Activated B cell treated with CpG ODN at 0.5 μM for 24 hours (primary cell): ENCODE measurements around the gene WWOX. TPM values are rescaled to one million over a fixed set of nuclear protein-coding genes. Genes with fewer than 3 reads are reported as not detected.

Experiments used
- ATAC-seq: fragments of 200-7000 bp; cut with Tn5 transposase; one replicate; pipeline ENCODE4 v1.10.0; 2021; ENCODE audit warnings: low read depth, mild to moderate bottlenecking, moderate library complexity
- CTCF ChIA-PET: fragments of 350-600 bp; sonication (Branson Sonifier 250); formaldehyde crosslinking; loops from one replicate; lab custom pipeline; 2021; ENCODE audit warnings: antibody characterized with exemption; lab: Charles Lee
- POLR2A ChIA-PET: fragments of 350-600 bp; sonication (Branson Sonifier 250); formaldehyde crosslinking; loops from one replicate; lab custom pipeline; 2021; ENCODE audit warnings: antibody characterized with exemption; lab: Charles Lee
- DNase-seq: peaks from one replicate; pipeline ENCODE4 v3.0.0; 2022
- H3K27ac Mint-ChIP-seq: one replicate; pipeline ENCODE4 v1.8.0; 2020; ENCODE audit warnings: mixed read lengths
- H3K27me3 Mint-ChIP-seq: one replicate; pipeline ENCODE4 v1.8.0; 2021; ENCODE audit warnings: mixed read lengths
- H3K36me3 Mint-ChIP-seq: one replicate; pipeline ENCODE4 v1.8.0; 2021; ENCODE audit warnings: low read depth, mixed read lengths
- H3K4me1 Mint-ChIP-seq: one replicate; pipeline ENCODE4 v1.8.0; 2021; ENCODE audit warnings: mixed read lengths
- H3K4me3 Mint-ChIP-seq: one replicate; pipeline ENCODE4 v1.8.0; 2020; ENCODE audit warnings: mild to moderate bottlenecking, mixed read lengths
- H3K9me3 Mint-ChIP-seq: one replicate; pipeline ENCODE4 v1.8.0; 2020; ENCODE audit warnings: mixed read lengths
- intact Hi-C: fragments of 100-400 bp; cut with micrococcal nuclease; formaldehyde crosslinking; loops from one replicate; pipeline ENCODE4 v1.15.1; 2024
- total RNA-seq: library from RNA; stranded (reverse); gene quantifications from 2 replicates; pipeline ENCODE4 v1.2.3, GENCODE V29; 2022
- TF ChIP-seq, protein P1 (sequence below): fragments of 200-600 bp; IDR thresholded peaks from one replicate; pipeline ENCODE4 v1.8.0; 2022; ENCODE audit warnings: antibody characterized with exemption, mild to moderate bottlenecking

Gene WWOX
- total RNA-seq, 1 donor from 2014 or later, result 22.6 TPM

DNA sequence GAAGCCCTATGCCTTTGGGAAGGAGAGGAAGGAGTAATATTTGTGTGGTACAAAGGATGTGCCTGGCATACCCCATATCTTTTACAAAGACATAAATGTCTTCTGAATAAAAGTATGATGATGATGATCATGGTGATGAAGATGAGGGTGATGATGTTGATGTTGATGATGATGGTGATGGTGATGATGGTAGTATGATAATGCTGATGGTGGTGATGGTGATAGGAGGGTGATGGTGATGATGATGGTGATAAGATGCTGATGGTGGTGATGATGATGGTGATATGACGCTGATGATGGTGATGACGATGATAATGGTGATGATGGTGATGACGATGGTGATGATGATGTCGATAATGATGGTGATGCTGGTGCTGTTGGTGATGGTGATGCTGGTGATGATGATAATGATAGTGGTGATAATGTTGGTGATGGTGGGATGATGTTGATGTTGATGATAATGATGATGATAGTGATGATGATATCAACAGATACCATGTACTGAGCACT lies 684.2 kb downstream of the WWOX start:
- intact Hi-C loops, result no loop called here
- TF ChIP-seq, protein P1, sequence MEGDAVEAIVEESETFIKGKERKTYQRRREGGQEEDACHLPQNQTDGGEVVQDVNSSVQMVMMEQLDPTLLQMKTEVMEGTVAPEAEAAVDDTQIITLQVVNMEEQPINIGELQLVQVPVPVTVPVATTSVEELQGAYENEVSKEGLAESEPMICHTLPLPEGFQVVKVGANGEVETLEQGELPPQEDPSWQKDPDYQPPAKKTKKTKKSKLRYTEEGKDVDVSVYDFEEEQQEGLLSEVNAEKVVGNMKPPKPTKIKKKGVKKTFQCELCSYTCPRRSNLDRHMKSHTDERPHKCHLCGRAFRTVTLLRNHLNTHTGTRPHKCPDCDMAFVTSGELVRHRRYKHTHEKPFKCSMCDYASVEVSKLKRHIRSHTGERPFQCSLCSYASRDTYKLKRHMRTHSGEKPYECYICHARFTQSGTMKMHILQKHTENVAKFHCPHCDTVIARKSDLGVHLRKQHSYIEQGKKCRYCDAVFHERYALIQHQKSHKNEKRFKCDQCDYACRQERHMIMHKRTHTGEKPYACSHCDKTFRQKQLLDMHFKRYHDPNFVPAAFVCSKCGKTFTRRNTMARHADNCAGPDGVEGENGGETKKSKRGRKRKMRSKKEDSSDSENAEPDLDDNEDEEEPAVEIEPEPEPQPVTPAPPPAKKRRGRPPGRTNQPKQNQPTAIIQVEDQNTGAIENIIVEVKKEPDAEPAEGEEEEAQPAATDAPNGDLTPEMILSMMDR, result no peak
- CTCF ChIA-PET, result interaction anchor here (1.0 kb wide), 1 partner anchor 12 kb away, joined by 3 read pairs; no protein-coding TSS in a partner anchor
- no peak for ATAC-seq
- H3K4me3 Mint-ChIP-seq, result no peak overlapping the region
- peaks cover 8% of the 10 kb centered on the region for H3K4me1 Mint-ChIP-seq
- POLR2A ChIA-PET, result no interaction called here
- peaks cover 24% of the 10 kb centered on the region for H3K36me3 Mint-ChIP-seq
- no peak for DNase-seq
- no peaks in the 10 kb centered on the region for H3K9me3 Mint-ChIP-seq
- H3K27me3 Mint-ChIP-seq, result peaks cover under 1% of the 10 kb centered on the region
- no peak overlapping the region for H3K27ac Mint-ChIP-seq

DNA sequence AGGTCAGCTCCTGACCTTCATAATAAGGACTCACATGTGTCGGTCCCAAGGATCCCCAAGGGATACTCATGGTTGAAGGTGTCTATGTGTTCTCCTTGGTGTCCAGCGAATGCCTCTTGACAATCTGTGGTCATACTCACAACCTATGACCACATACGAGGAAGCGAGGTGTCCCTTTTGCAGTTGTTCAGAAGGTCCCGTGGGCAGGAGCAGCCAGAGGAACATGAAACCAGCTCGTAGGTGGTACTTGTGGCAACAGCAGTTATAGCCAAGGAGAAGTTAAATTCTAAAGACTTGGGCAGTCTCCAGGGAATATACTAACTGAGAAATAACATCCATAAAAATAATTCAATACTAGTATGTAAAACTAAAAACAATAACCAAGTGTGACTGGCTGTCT lies 685.3 kb downstream of the WWOX start:
- Mint-ChIP-seq H3K36me3 (peaks cover 20% of the 10 kb centered on the region), H3K27me3 (no peaks in the 10 kb centered on the region), H3K27ac (no peak overlapping the region), H3K4me3 (no peak overlapping the region), H3K9me3 (no peaks in the 10 kb centered on the region), H3K4me1 (peaks cover 7% of the 10 kb centered on the region)
- intact Hi-C loops, result no loop called here
- POLR2A ChIA-PET, result no interaction called here
- ATAC-seq (no peak), DNase-seq (no peak)
- TF ChIP-seq, protein P1, result no peak
- CTCF ChIA-PET, result interaction anchor here (1.0 kb wide), 1 partner anchor 13 kb away, joined by 3 read pairs; no protein-coding TSS in a partner anchor

DNA sequence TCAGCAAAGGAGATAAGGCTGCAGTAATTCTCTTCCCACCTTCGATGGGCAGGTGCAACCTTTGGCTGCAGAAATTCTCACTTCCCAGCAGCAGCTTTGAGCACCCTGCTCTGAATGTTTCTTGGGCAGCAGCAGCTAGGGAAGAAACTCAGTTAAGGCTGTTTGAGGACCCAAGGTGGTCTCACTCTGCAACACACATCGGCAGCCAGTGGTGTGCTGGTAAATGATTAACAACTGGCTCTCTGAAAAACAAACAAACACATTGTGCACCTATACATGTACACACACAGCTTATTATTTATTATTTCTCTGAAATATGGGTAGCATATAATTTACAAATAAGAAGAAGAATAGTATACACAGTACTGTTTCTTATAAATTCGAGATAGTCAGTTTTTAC lies 685.8 kb downstream of the WWOX start:
- peaks cover 7% of the 10 kb centered on the region for H3K4me1 Mint-ChIP-seq
- POLR2A ChIA-PET, result no interaction called here
- H3K4me3 Mint-ChIP-seq, result no peak overlapping the region
- H3K9me3 Mint-ChIP-seq, result no peaks in the 10 kb centered on the region
- ATAC-seq (no peak), DNase-seq (no peak)
- CTCF ChIA-PET, result no interaction called here
- peaks cover 19% of the 10 kb centered on the region for H3K36me3 Mint-ChIP-seq
- intact Hi-C loops, result no loop called here
- no peak overlapping the region for H3K27ac Mint-ChIP-seq
- TF ChIP-seq, protein P1, result no peak
- H3K27me3 Mint-ChIP-seq, result no peaks in the 10 kb centered on the region

DNA sequence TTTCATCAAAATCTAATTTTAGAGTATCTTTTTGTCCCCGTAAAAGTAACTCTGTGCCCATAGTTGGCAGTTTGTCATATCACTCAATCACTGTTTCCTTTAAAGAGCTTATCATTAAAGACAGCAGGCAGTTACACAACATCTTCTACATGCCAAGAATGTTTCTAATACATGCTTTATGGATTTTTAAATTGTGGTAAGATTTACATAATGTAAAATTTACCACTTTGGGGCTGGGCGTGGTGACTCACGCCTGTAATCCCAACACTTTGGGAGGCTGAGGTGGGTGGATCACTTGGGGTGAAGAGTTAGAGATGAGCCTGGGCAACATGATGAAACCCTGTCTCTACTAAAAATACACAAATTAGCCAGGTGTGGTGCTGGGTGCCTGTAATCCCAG lies 687.2 kb downstream of the WWOX start:
- intact Hi-C loops, result no loop called here
- ChIA-PET POLR2A (no interaction called here), CTCF (no interaction called here)
- no peak for DNase-seq
- no peak overlapping the region for H3K27ac Mint-ChIP-seq
- H3K4me3 Mint-ChIP-seq, result no peak overlapping the region
- ATAC-seq, result no peak
- peaks cover 16% of the 10 kb centered on the region for H3K36me3 Mint-ChIP-seq
- H3K9me3 Mint-ChIP-seq, result no peaks in the 10 kb centered on the region
- no peaks in the 10 kb centered on the region for H3K27me3 Mint-ChIP-seq
- peaks cover 7% of the 10 kb centered on the region for H3K4me1 Mint-ChIP-seq
- TF ChIP-seq, protein P1, result no peak

DNA sequence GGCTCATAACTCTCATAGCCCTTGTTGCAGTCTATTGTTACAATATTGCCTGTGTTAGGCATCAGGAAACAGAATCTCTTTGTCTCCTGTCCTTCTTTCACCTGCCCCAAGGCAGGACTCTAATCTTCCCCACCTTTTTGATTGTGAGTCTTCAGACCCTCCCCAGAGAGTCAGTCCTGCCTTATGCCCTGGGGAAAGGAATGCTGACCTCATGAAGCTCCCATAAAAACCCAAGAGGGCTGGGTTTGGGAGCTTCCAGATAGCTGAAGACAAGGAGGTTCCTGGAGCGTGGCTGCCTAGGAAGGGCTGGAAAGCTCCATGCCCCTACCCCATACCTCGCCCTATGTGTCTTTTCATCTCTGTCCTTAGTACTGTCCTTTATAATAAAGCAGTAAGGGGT lies 688.8 kb downstream of the WWOX start:
- no peak overlapping the region for H3K4me3 Mint-ChIP-seq
- ATAC-seq (no peak), DNase-seq (no peak)
- ChIA-PET POLR2A (no interaction called here), CTCF (no interaction called here)
- TF ChIP-seq, protein P1, result no peak
- H3K36me3 Mint-ChIP-seq, result peaks cover 10% of the 10 kb centered on the region
- H3K27me3 Mint-ChIP-seq, result no peaks in the 10 kb centered on the region
- intact Hi-C loops, result no loop called here
- no peak overlapping the region for H3K27ac Mint-ChIP-seq
- H3K4me1 Mint-ChIP-seq, result peaks cover 7% of the 10 kb centered on the region
- H3K9me3 Mint-ChIP-seq, result no peaks in the 10 kb centered on the region
